ENCODE measurements around the gene CERS4. TPM values are rescaled to one million over a fixed set of nuclear protein-coding genes. Genes with fewer than 3 reads are reported as not detected.

CERS4 gene
- polyA plus RNA-seq, 1 of the 3 experiments (the other 2 are of a cell fraction) = 36.5 TPM

GRCh38 chr19:8248348-8249328 lies 39.5 kb downstream of the CERS4 start:
- Histone ChIP-seq H3K4me2 (no peak overlapping the region), H3K9ac (no peak overlapping the region), H2AFZ (ENCODE audit: low read depth) (no peak overlapping the region), H3K36me3 (replicated peaks in 1 of 2; ENCODE audit: control insufficient read depth in 1 of 2, insufficient read depth in 2 of 2, low read length in 1 of 2) (no peaks in the 10 kb centered on the region), H3K9me2 (no peaks in the 10 kb centered on the region), H3F3A (replicated peaks; ENCODE audit: insufficient read depth) (peaks cover 8% of the 10 kb centered on the region), H3K4me1 (ENCODE audit: control insufficient read depth in 1 of 2, insufficient read depth in 2 of 2, low read depth in 1 of 2, low read length in 1 of 2) (no peaks in the 10 kb centered on the region; a peak in 1 of 4 replicates), H3K27me3 (ENCODE audit: insufficient read depth) (no peaks in the 10 kb centered on the region), H3K9me3 (no peaks in the 10 kb centered on the region), H3K27ac (ENCODE audit: low read depth in 2 of 2, low read length in 1 of 2) (no peak overlapping the region), H3K4me3 (ENCODE audit: low read depth in 2 of 2, low read length in 1 of 2) (no peak overlapping the region), H4K20me1 (ENCODE audit: insufficient read depth) (no peaks in the 10 kb centered on the region), H3K79me2 (ENCODE audit: insufficient read depth) (no peaks in the 10 kb centered on the region)
- DNase-seq = no peak
- 88% methylated on average over 8 of the region's 8 CpGs for WGBS (ENCODE audit: low lambda C conversion rate)
- CTCF ChIA-PET = interaction anchor here (0.8 to 1.0 kb wide), 2 partner anchors 277 to 304 kb away, joined by 3 to 5 read pairs; partner anchors contain the start of gene TIMM44
- no peak for TF ChIP-seq PBX3 (IDR thresholded peaks at IDR 0.05)
- TF ChIP-seq USF1 (IDR thresholded peaks at IDR 0.05; ENCODE audit: borderline replicate concordance, low read depth) = no peak
- no peak for TF ChIP-seq GATA2 (CRISPR knock-in tag; IDR thresholded peaks at IDR 0.05)
- POLR2A ChIA-PET = no interaction called here

- no peaks in the 10 kb centered on the region for H3K9me3 ChIP-seq
- 89% methylated on average over 5 of the region's 7 CpGs for WGBS (ENCODE audit: low lambda C conversion rate)
- TF ChIP-seq GABPA (IDR thresholded peaks at IDR 0.05; ENCODE audit: low read depth) (no peak), EZH2phosphoT487 (IDR thresholded peaks at IDR 0.05; ENCODE audit: borderline replicate concordance, low read depth) (no peak), PBX3 (IDR thresholded peaks at IDR 0.05) (no peak), MXI1 (IDR thresholded peaks at IDR 0.05; ENCODE audit: low read depth, low read length) (no peak), FOSL2 (IDR thresholded peaks at IDR 0.05; ENCODE audit: borderline replicate concordance, low read depth) (no peak), USF2 (IDR thresholded peaks at IDR 0.05; ENCODE audit: borderline replicate concordance, low read depth, low read length) (no peak), ELF1 (IDR thresholded peaks at IDR 0.05) (no peak), NRF1 (IDR thresholded peaks at IDR 0.05; ENCODE audit: low read depth, low read length) (no peak), REST (IDR thresholded peaks at IDR 0.05; ENCODE audit: low read depth, low read length) (no peak), RXRA (IDR thresholded peaks at IDR 0.05; ENCODE audit: borderline replicate concordance, low read depth) (no peak), FOXM1 (IDR thresholded peaks at IDR 0.05; ENCODE audit: low read depth) (no peak), IRF3 (IDR thresholded peaks at IDR 0.05; ENCODE audit: low read depth, low read length) (no peak), YY1 (IDR thresholded peaks at IDR 0.05; ENCODE audit: low read depth) (no peak)
- no peaks in the 10 kb centered on the region for H3K79me2 ChIP-seq (ENCODE audit: insufficient read depth)
- no peak overlapping the region for H3K27ac ChIP-seq (ENCODE audit: low read depth in 2 of 2, low read length in 1 of 2)
- ChIA-PET POLR2A (no interaction called here), CTCF (interaction anchor here (3.4 to 6.5 kb wide), 2 partner anchors 10 to 92 kb away, joined by 35 to 68 read pairs; no protein-coding TSS in a partner anchor)
- H2AFZ ChIP-seq (ENCODE audit: low read depth) = no peak overlapping the region
- H3K4me2 ChIP-seq = no peak overlapping the region
- DNase-seq = no peak
- H4K20me1 ChIP-seq (ENCODE audit: insufficient read depth) = no peaks in the 10 kb centered on the region
- H3K9ac ChIP-seq = no peak overlapping the region
- H3F3A ChIP-seq (replicated peaks; ENCODE audit: insufficient read depth) = peaks cover 8% of the 10 kb centered on the region
- no peaks in the 10 kb centered on the region; a peak in 1 of 4 replicates for H3K4me1 ChIP-seq (ENCODE audit: control insufficient read depth in 1 of 2, insufficient read depth in 2 of 2, low read depth in 1 of 2, low read length in 1 of 2)
- H3K36me3 ChIP-seq (replicated peaks in 1 of 2; ENCODE audit: control insufficient read depth in 1 of 2, insufficient read depth in 2 of 2, low read length in 1 of 2) = no peaks in the 10 kb centered on the region
- H3K4me3 ChIP-seq (ENCODE audit: low read depth in 2 of 2, low read length in 1 of 2) = no peak overlapping the region
- H3K27me3 ChIP-seq (ENCODE audit: insufficient read depth) = no peaks in the 10 kb centered on the region
- H3K9me2 ChIP-seq = no peaks in the 10 kb centered on the region
Measured at GRCh38 chr19:8250596-8250995, 41.4 kb downstream of the CERS4 start.
